MCF 10A (cell line): ENCODE data around the gene PCDH11X. TPM values are rescaled to one million over a fixed set of nuclear protein-coding genes. Genes with fewer than 3 reads are reported as not detected.
"Not testable (repeated sequence)": the region's sequence is repeated elsewhere in the genome, so short reads cannot be mapped to it uniquely, and the experiment has no call there.

Experiments
- Bru-seq: library from RNA; stranded (reverse); fragments of 400-500 nt; gene quantifications from one replicate; lab custom pipeline; 2021; lab: Mats Ljungman, UMichigan
- BruChase-seq, 2 experiments: library from RNA; stranded (reverse); fragments of 400-500 nt; gene quantifications; one replicate each; lab custom pipeline; 2021; lab: Mats Ljungman, UMichigan
- BruUV-seq: library from RNA; stranded (reverse); fragments of 400-500 nt; replicated peaks from 2 replicates; lab custom pipeline; 2021; lab: Mats Ljungman, UMichigan
- CTCF ChIA-PET: fragments of 300-600 bp; sonication (Branson Sonifier 250); formaldehyde crosslinking; extraction: SDS; loops from one replicate; lab custom pipeline; 2021; ENCODE audit warnings: antibody characterized with exemption, inconsistent platforms; lab: Yijun Ruan, JAX
- POLR2A ChIA-PET: fragments of 300-600, 350-650 bp; sonication (Branson Sonifier 250); formaldehyde crosslinking; extraction: SDS; loops from one replicate; lab custom pipeline; 2020; ENCODE audit warnings: antibody characterized with exemption, inconsistent platforms; lab: Yijun Ruan, JAX
- DNase-seq: peaks from one replicate; pipeline ENCODE4 v3.0.0-alpha.2; 2018; ENCODE audit not compliant: unreplicated experiment
- H3K27ac Mint-ChIP-seq: one replicate; pipeline ENCODE4 v1.8.0; 2022; ENCODE audit warnings: mild to moderate bottlenecking, low read depth, mixed read lengths; ENCODE audit not compliant: unreplicated experiment
- H3K27me3 Mint-ChIP-seq: one replicate; pipeline ENCODE4 v1.8.0; 2022; ENCODE audit warnings: mixed read lengths; ENCODE audit not compliant: insufficient read depth, unreplicated experiment
- H3K36me3 Mint-ChIP-seq: one replicate; pipeline ENCODE4 v1.8.0; 2022; ENCODE audit warnings: mild to moderate bottlenecking, moderate library complexity, mixed read lengths; ENCODE audit not compliant: insufficient read depth, unreplicated experiment
- H3K4me1 Mint-ChIP-seq: one replicate; pipeline ENCODE4 v1.8.0; 2022; ENCODE audit warnings: mixed read lengths; ENCODE audit not compliant: insufficient read depth, unreplicated experiment
- H3K4me3 Mint-ChIP-seq: one replicate; pipeline ENCODE4 v1.8.0; 2022; ENCODE audit warnings: mild to moderate bottlenecking, moderate library complexity, mixed read lengths; ENCODE audit not compliant: unreplicated experiment
- H3K9me3 Mint-ChIP-seq: one replicate; pipeline ENCODE4 v1.8.0; 2022; ENCODE audit warnings: mixed read lengths; ENCODE audit not compliant: unreplicated experiment
- intact Hi-C: fragments of 100-400 bp; cut with micrococcal nuclease; formaldehyde crosslinking; loops from 2 replicates; pipeline ENCODE4 v1.14.1; 2022
- long read RNA-seq: library from polyadenylated mRNA; stranded (forward); transcript quantifications from one replicate; pipeline ENCODE4 v2.0.0, GENCODE V29; 2022
- total RNA-seq: library from RNA; stranded (reverse); gene quantifications from 2 replicates; pipeline ENCODE4 v1.2.3, GENCODE V29; 2022

PCDH11X gene
- total RNA-seq (0.05 TPM in 1 of 2 replicates, not detected in the other), Bru-seq, nascent RNA (percentile 6 among the genes with signal in this experiment), BruChase-seq, experiment 1, labeled RNA remaining after a 6-hour chase (percentile 5 among the genes with signal in this experiment), BruChase-seq, experiment 2, labeled RNA remaining after a 2-hour chase (percentile 8 among the genes with signal in this experiment)
- long read RNA-seq = 0 reads

DNA sequence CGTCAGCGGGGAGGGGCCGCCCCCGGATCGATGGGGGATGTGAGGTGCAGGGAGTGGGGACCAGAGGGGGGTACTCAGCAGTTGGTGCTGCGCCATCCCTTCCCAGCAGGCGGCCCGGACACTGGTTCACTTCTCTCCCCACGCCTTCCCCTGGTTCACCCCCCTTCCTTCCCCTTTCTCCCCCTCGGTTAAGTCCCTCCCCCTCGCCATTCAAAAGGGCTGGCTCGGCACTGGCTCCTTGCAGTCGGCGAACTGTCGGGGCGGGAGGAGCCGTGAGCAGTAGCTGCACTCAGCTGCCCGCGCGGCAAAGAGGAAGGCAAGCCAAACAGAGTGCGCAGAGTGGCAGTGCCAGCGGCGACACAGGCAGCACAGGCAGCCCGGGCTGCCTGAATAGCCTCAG lies at the start of gene PCDH11X:
TSS of gene PCDH11X (plus strand) at position 241 of the 400 bp plus-strand sequence. CDS start 56,130 bp downstream, outside the sequence.
- H3K9me3 Mint-ChIP-seq, intact Hi-C loops, H3K4me3 Mint-ChIP-seq, H3K27ac Mint-ChIP-seq, BruUV-seq, H3K36me3 Mint-ChIP-seq, DNase-seq, H3K4me1 Mint-ChIP-seq, CTCF ChIA-PET, POLR2A ChIA-PET: not testable (repeated sequence)
- peaks cover 10% of the 10 kb centered on the region for H3K27me3 Mint-ChIP-seq

DNA sequence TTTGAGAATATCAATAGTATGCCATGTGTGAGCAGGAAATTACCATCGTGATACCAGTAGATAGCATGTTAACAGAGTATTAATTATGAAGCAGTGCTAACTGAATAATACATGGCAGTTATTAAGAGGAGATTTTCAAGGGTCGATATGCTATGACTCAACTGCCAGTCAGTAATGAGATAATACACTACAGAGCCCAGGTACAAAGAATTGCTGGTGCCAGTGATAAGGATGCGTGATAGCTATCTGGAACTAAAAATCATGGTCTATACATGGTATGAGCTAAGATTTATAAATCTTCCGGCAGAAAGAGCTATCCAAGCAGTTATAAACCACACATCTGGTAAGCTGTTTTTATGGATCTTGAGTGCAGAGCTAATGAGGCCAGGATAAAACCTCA lies 31.7 kb upstream of the PCDH11X start:
- DNase-seq, H3K27me3 Mint-ChIP-seq, CTCF ChIA-PET, H3K4me3 Mint-ChIP-seq, H3K4me1 Mint-ChIP-seq, POLR2A ChIA-PET, BruUV-seq, H3K36me3 Mint-ChIP-seq, intact Hi-C loops, H3K27ac Mint-ChIP-seq, H3K9me3 Mint-ChIP-seq: not testable (repeated sequence)

- BruUV-seq, DNase-seq, H3K27ac Mint-ChIP-seq, H3K9me3 Mint-ChIP-seq, H3K27me3 Mint-ChIP-seq, POLR2A ChIA-PET, H3K36me3 Mint-ChIP-seq, H3K4me3 Mint-ChIP-seq, H3K4me1 Mint-ChIP-seq, CTCF ChIA-PET, intact Hi-C loops: not testable (repeated sequence)
Measured at GRCh38 chrX:91753022-91753421, 26.2 kb upstream of the PCDH11X start.

- BruUV-seq, H3K36me3 Mint-ChIP-seq, H3K27me3 Mint-ChIP-seq, H3K4me1 Mint-ChIP-seq, POLR2A ChIA-PET, CTCF ChIA-PET, H3K9me3 Mint-ChIP-seq, intact Hi-C loops, H3K27ac Mint-ChIP-seq: not testable (repeated sequence)
- H3K4me3 Mint-ChIP-seq = peak overlapping the region; percentile 45
- DNase-seq = peak; percentile 1
Measured at GRCh38 chrX:91770619-91771488, 8.3 kb upstream of the PCDH11X start.

DNA sequence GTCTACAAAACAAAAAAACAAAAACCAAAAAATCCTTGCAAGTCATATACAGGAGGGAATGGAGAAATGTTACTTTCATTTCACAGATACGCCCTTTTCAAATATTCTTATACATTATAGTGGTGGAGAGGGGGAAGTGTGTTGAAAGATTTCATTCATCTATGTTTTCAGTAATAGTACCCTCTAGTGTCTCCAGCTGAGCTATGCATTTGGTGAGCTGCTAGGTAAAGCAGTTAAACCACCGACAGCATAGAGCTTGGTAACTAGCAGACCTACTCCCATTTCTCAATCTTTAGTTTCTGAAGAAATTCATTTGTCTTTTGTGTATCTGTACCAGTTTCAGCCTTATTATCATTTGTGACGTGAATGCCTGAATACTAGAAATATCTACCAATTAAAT lies 5.2 kb upstream of the PCDH11X start:
- intact Hi-C loops, H3K4me1 Mint-ChIP-seq, BruUV-seq, CTCF ChIA-PET, H3K9me3 Mint-ChIP-seq, H3K27me3 Mint-ChIP-seq, H3K27ac Mint-ChIP-seq, POLR2A ChIA-PET, H3K4me3 Mint-ChIP-seq, H3K36me3 Mint-ChIP-seq: not testable (repeated sequence)
- peak; percentile 16 for DNase-seq

GRCh38 chrX:91780008-91780407 lies 833 bp downstream of the PCDH11X start:
- CTCF ChIA-PET, BruUV-seq, DNase-seq, H3K36me3 Mint-ChIP-seq, POLR2A ChIA-PET, H3K27ac Mint-ChIP-seq, H3K4me3 Mint-ChIP-seq, H3K9me3 Mint-ChIP-seq, intact Hi-C loops, H3K4me1 Mint-ChIP-seq: not testable (repeated sequence)
- H3K27me3 Mint-ChIP-seq = peaks cover 13% of the 10 kb centered on the region

GRCh38 chrX:91780698-91781097 lies 1.5 kb downstream of the PCDH11X start:
- intact Hi-C loops, CTCF ChIA-PET, H3K4me1 Mint-ChIP-seq, H3K9me3 Mint-ChIP-seq, DNase-seq, H3K27ac Mint-ChIP-seq, H3K4me3 Mint-ChIP-seq, H3K36me3 Mint-ChIP-seq, BruUV-seq, POLR2A ChIA-PET: not testable (repeated sequence)
- peaks cover 13% of the 10 kb centered on the region for H3K27me3 Mint-ChIP-seq

- intact Hi-C loops, H3K9me3 Mint-ChIP-seq, H3K27ac Mint-ChIP-seq, H3K4me3 Mint-ChIP-seq, POLR2A ChIA-PET, DNase-seq, BruUV-seq, H3K36me3 Mint-ChIP-seq, H3K4me1 Mint-ChIP-seq, CTCF ChIA-PET: not testable (repeated sequence)
- H3K27me3 Mint-ChIP-seq = peaks cover 13% of the 10 kb centered on the region
Measured at GRCh38 chrX:91781553-91782298, 2.6 kb downstream of the PCDH11X start.
